Fibroblast of peridontal ligament (primary cell): ENCODE results near the gene SERPINE3.

Experiments
- DNase-seq: peaks from one replicate; pipeline ENCODE4 v3.0.0-alpha.2; 2010; ENCODE audit errors: extremely low read depth

SERPINE3 gene

GRCh38 chr13:51361106-51361505 lies 21.6 kb downstream of the SERPINE3 start:
- DNase-seq: no peak

- no peak for DNase-seq
These were observed 24.1 kb downstream of the SERPINE3 start for GRCh38 chr13:51363625-51364024.

- peak; percentile 52 for DNase-seq
These were observed 25.0 kb downstream of the SERPINE3 start for GRCh38 chr13:51364404-51365008.

- DNase-seq: peak; percentile 62
These were observed 30.6 kb downstream of the SERPINE3 start for GRCh38 chr13:51370116-51370515.

- DNase-seq: no peak
These were observed 31.3 kb downstream of the SERPINE3 start for GRCh38 chr13:51370811-51371210.

GRCh38 chr13:51371768-51372399 lies 32.4 kb downstream of the SERPINE3 start:
- no peak for DNase-seq

GRCh38 chr13:51373451-51373850 lies 34.0 kb downstream of the SERPINE3 start:
- no peak for DNase-seq

- no peak for DNase-seq
These were observed 40.8 kb downstream of the SERPINE3 start for GRCh38 chr13:51380269-51380668.

GRCh38 chr13:51385114-51385513 lies 45.6 kb downstream of the SERPINE3 start:
- DNase-seq: no peak

- no peak for DNase-seq
These were observed 55.2 kb downstream of the SERPINE3 start for GRCh38 chr13:51394724-51395123.

GRCh38 chr13:51396352-51396751 lies 56.9 kb downstream of the SERPINE3 start:
- peak; percentile 23 for DNase-seq

- DNase-seq: peak; percentile 55
These were observed 57.9 kb downstream of the SERPINE3 start for GRCh38 chr13:51397262-51397941.

- DNase-seq: no peak
These were observed 65.7 kb downstream of the SERPINE3 start for GRCh38 chr13:51405176-51405575.

- no peak for DNase-seq
These were observed 72.9 kb downstream of the SERPINE3 start for GRCh38 chr13:51412431-51412830.
